Activated CD8-positive, alpha-beta memory T cell treated with anti-CD3 and anti-CD28 coated beads, Interleukin-2, amount 10 ng/mL, durations not matched to agents 7 days and 5 days (primary cell): ENCODE measurements around the gene HDHD3. TPM values are rescaled to one million over a fixed set of nuclear protein-coding genes. Genes with fewer than 3 reads are reported as not detected.
A peak's percentile ranks its signal among the peaks of the same experiment; 100 is the strongest.
"Not testable (repeated sequence)": the region's sequence is repeated elsewhere in the genome, so short reads cannot be mapped to it uniquely, and the experiment has no call there.

Source experiments
- ATAC-seq: fragments of 150-1000 bp; cut with Tn5 transposase; one replicate; pipeline ENCODE4 v1.10.0; 2021; ENCODE audit warnings: moderate library complexity
- CTCF ChIA-PET: fragments of 350-600 bp; sonication (Branson Sonifier 250); formaldehyde crosslinking; loops from one replicate; lab custom pipeline; 2021; ENCODE audit warnings: antibody characterized with exemption; lab: Charles Lee
- DNase-seq: peaks from one replicate; pipeline ENCODE4 v3.0.0-alpha.2; 2020
- H3K27ac Mint-ChIP-seq: one replicate; pipeline ENCODE4 v1.8.0; 2021; ENCODE audit warnings: mild to moderate bottlenecking, mixed read lengths
- H3K27me3 Mint-ChIP-seq: one replicate; pipeline ENCODE4 v1.8.0; 2021; ENCODE audit warnings: mixed read lengths
- H3K36me3 Mint-ChIP-seq: one replicate; pipeline ENCODE4 v1.8.0; 2021; ENCODE audit warnings: mild to moderate bottlenecking, mixed read lengths
- H3K4me1 Mint-ChIP-seq: one replicate; pipeline ENCODE4 v1.8.0; 2021; ENCODE audit warnings: mixed read lengths
- H3K4me3 Mint-ChIP-seq: one replicate; pipeline ENCODE4 v1.8.0; 2021; ENCODE audit warnings: mild to moderate bottlenecking, moderate library complexity, mixed read lengths
- H3K9me3 Mint-ChIP-seq: one replicate; pipeline ENCODE4 v1.8.0; 2022; ENCODE audit warnings: low read depth, mixed read lengths
- total RNA-seq, 2 experiments: library from RNA; stranded (reverse); gene quantifications; one replicate each; pipeline ENCODE4 v1.2.3, GENCODE V29; 2021

The HDHD3 gene
- total RNA-seq, 2 experiments from 2014 or later, result 15.8 to 16.4 TPM

GRCh38 chr9:113386571-113387393 is 10.0 kb upstream of the HDHD3 start:
- Mint-ChIP-seq H3K27ac (no peak overlapping the region), H3K27me3 (no peaks in the 10 kb centered on the region), H3K4me1 (no peaks in the 10 kb centered on the region), H3K9me3 (no peaks in the 10 kb centered on the region), H3K4me3 (no peak overlapping the region), H3K36me3 (peaks cover 7% of the 10 kb centered on the region)
- CTCF ChIA-PET, result interaction anchor here (1.4 to 1.7 kb wide), 3 partner anchors 10 to 59 kb away, joined by 3 to 4 read pairs (median 3); no protein-coding TSS in a partner anchor
- DNase-seq (no peak), ATAC-seq (no peak)

GRCh38 chr9:113381909-113382411 is 5.2 kb upstream of the HDHD3 start:
- Mint-ChIP-seq H3K27ac (no peak overlapping the region), H3K27me3 (no peaks in the 10 kb centered on the region), H3K4me3 (no peak overlapping the region), H3K9me3 (no peaks in the 10 kb centered on the region), H3K36me3 (peaks cover 2% of the 10 kb centered on the region), H3K4me1 (peaks cover 4% of the 10 kb centered on the region)
- no peak for DNase-seq
- ATAC-seq, result no peak
- CTCF ChIA-PET, result no interaction called here

- H3K27ac Mint-ChIP-seq, CTCF ChIA-PET, H3K9me3 Mint-ChIP-seq, H3K4me1 Mint-ChIP-seq, H3K27me3 Mint-ChIP-seq, H3K4me3 Mint-ChIP-seq, ATAC-seq, H3K36me3 Mint-ChIP-seq, DNase-seq: not testable (repeated sequence)
These were observed 4.7 kb upstream of the HDHD3 start for GRCh38 chr9:113381441-113381840.

GRCh38 chr9:113380869-113381378 is 4.1 kb upstream of the HDHD3 start:
- Mint-ChIP-seq H3K27me3 (no peaks in the 10 kb centered on the region), H3K9me3 (no peaks in the 10 kb centered on the region), H3K36me3 (no peaks in the 10 kb centered on the region), H3K4me1 (peaks cover 5% of the 10 kb centered on the region), H3K27ac (no peak overlapping the region), H3K4me3 (no peak overlapping the region)
- no peak for ATAC-seq
- no peak for DNase-seq
- CTCF ChIA-PET, result no interaction called here

- H3K9me3 Mint-ChIP-seq, H3K27ac Mint-ChIP-seq, DNase-seq, H3K4me3 Mint-ChIP-seq, ATAC-seq, H3K36me3 Mint-ChIP-seq, H3K27me3 Mint-ChIP-seq, CTCF ChIA-PET: not testable (repeated sequence)
- peaks cover 15% of the 10 kb centered on the region for H3K4me1 Mint-ChIP-seq
These were observed 3.0 kb upstream of the HDHD3 start for GRCh38 chr9:113379829-113380210.

- H3K27ac Mint-ChIP-seq, H3K36me3 Mint-ChIP-seq, ATAC-seq, DNase-seq, H3K9me3 Mint-ChIP-seq, CTCF ChIA-PET, H3K4me3 Mint-ChIP-seq, H3K27me3 Mint-ChIP-seq: not testable (repeated sequence)
- peaks cover 15% of the 10 kb centered on the region for H3K4me1 Mint-ChIP-seq
These were observed 2.5 kb upstream of the HDHD3 start for GRCh38 chr9:113379094-113379828.

GRCh38 chr9:113375057-113376023 is 1.4 kb downstream of the HDHD3 start:
- peak overlapping the region; percentile 75 for H3K4me3 Mint-ChIP-seq
- peaks cover 3% of the 10 kb centered on the region for H3K36me3 Mint-ChIP-seq
- no peak for DNase-seq
- peak overlapping the region; percentile 59 for H3K27ac Mint-ChIP-seq
- no peak for ATAC-seq
- no peaks in the 10 kb centered on the region for H3K9me3 Mint-ChIP-seq
- H3K4me1 Mint-ChIP-seq, result peaks cover 12% of the 10 kb centered on the region
- CTCF ChIA-PET, result interaction anchor here (0.7 to 2.2 kb wide), 5 partner anchors 26 to 279 kb away, joined by 3 to 6 read pairs (median 4); partner anchors contain the start of genes ALAD, BSPRY, CDC26 and PRPF4
- H3K27me3 Mint-ChIP-seq, result no peaks in the 10 kb centered on the region

GRCh38 chr9:113373676-113374392 is 3.0 kb downstream of the HDHD3 start:
- no peak for DNase-seq
- Mint-ChIP-seq H3K4me3 (no peak overlapping the region), H3K27ac (no peak overlapping the region), H3K9me3 (no peaks in the 10 kb centered on the region), H3K36me3 (peaks cover 3% of the 10 kb centered on the region), H3K4me1 (peaks cover 12% of the 10 kb centered on the region), H3K27me3 (no peaks in the 10 kb centered on the region)
- CTCF ChIA-PET, result interaction anchor here (1.0 to 2.2 kb wide), 3 partner anchors 28 to 281 kb away, joined by 3 to 6 read pairs (median 3); partner anchors contain the start of genes ALAD, CDC26 and PRPF4
- ATAC-seq, result no peak

GRCh38 chr9:113373256-113373655 is 3.5 kb downstream of the HDHD3 start:
- no peak for ATAC-seq
- no peak for DNase-seq
- H3K27ac Mint-ChIP-seq, result no peak overlapping the region
- H3K4me1 Mint-ChIP-seq, result peaks cover 12% of the 10 kb centered on the region
- H3K36me3 Mint-ChIP-seq, result peaks cover 3% of the 10 kb centered on the region
- no peak overlapping the region for H3K4me3 Mint-ChIP-seq
- CTCF ChIA-PET, result interaction anchor here (2.2 kb wide), 1 partner anchor 29 kb away, joined by 6 read pairs; the partner anchor contains the start of gene ALAD
- H3K9me3 Mint-ChIP-seq, result no peaks in the 10 kb centered on the region
- no peaks in the 10 kb centered on the region for H3K27me3 Mint-ChIP-seq

- peaks cover 11% of the 10 kb centered on the region for H3K4me1 Mint-ChIP-seq
- CTCF ChIA-PET, result no interaction called here
- no peak overlapping the region for H3K4me3 Mint-ChIP-seq
- H3K9me3 Mint-ChIP-seq, result no peaks in the 10 kb centered on the region
- ATAC-seq, result no peak
- peak overlapping the region; percentile 2 for H3K27ac Mint-ChIP-seq
- DNase-seq, result no peak
- H3K27me3 Mint-ChIP-seq, result no peaks in the 10 kb centered on the region
- peaks cover 3% of the 10 kb centered on the region for H3K36me3 Mint-ChIP-seq
These were observed 4.7 kb downstream of the HDHD3 start for GRCh38 chr9:113372059-113372458.

- Mint-ChIP-seq H3K36me3 (peaks cover 3% of the 10 kb centered on the region), H3K9me3 (no peaks in the 10 kb centered on the region), H3K27me3 (no peaks in the 10 kb centered on the region), H3K4me3 (no peak overlapping the region), H3K27ac (no peak overlapping the region), H3K4me1 (peaks cover 10% of the 10 kb centered on the region)
- ATAC-seq (no peak), DNase-seq (no peak)
- CTCF ChIA-PET, result no interaction called here
These were observed 5.9 kb downstream of the HDHD3 start for GRCh38 chr9:113370806-113371325.

- DNase-seq (no peak), ATAC-seq (no peak)
- Mint-ChIP-seq H3K4me1 (no peaks in the 10 kb centered on the region), H3K9me3 (no peaks in the 10 kb centered on the region), H3K27me3 (no peaks in the 10 kb centered on the region), H3K36me3 (peaks cover 3% of the 10 kb centered on the region), H3K4me3 (no peak overlapping the region), H3K27ac (no peak overlapping the region)
- CTCF ChIA-PET, result no interaction called here
These were observed 7.0 kb downstream of the HDHD3 start for GRCh38 chr9:113369855-113370140.
